PC-3 (cell line): ENCODE measurements around the gene FBXL13.

Experiments used
- CTCF ChIP-seq: fragments of 300-600 bp; sonication (generic); conservative IDR thresholded peaks from 2 replicates; pipeline ENCODE4 v1.5.1; 2017; ENCODE audit warnings: antibody characterized with exemption, low read depth, mild to moderate bottlenecking, low read length
- EZH2 ChIP-seq: fragments of 300-600 bp; sonication (generic); IDR thresholded peaks from one replicate; pipeline ENCODE4 v1.6.1; 2017; ENCODE audit warnings: antibody characterized with exemption, mild to moderate bottlenecking, low read length; ENCODE audit not compliant: unreplicated experiment
- EZH2phosphoT487 ChIP-seq: fragments of 300-600 bp; sonication (generic); IDR thresholded peaks from 2 replicates; pipeline ENCODE4 v1.6.1; 2018; ENCODE audit warnings: mild to moderate bottlenecking, antibody characterized with exemption, low read length, borderline replicate concordance

- no peak for TF ChIP-seq CTCF
- no peak for TF ChIP-seq EZH2phosphoT487
- no peak for TF ChIP-seq EZH2
Measured at GRCh38 chr7:102874166-102874829, 200.3 kb downstream of the FBXL13 start.
